ENCODE measurements around the gene TP53.
A peak's percentile ranks its signal among the peaks of the same experiment; 100 is the strongest.
"Not testable (repeated sequence)": the region's sequence is repeated elsewhere in the genome, so short reads cannot be mapped to it uniquely, and the experiment has no call there.

Gene TP53

DNA sequence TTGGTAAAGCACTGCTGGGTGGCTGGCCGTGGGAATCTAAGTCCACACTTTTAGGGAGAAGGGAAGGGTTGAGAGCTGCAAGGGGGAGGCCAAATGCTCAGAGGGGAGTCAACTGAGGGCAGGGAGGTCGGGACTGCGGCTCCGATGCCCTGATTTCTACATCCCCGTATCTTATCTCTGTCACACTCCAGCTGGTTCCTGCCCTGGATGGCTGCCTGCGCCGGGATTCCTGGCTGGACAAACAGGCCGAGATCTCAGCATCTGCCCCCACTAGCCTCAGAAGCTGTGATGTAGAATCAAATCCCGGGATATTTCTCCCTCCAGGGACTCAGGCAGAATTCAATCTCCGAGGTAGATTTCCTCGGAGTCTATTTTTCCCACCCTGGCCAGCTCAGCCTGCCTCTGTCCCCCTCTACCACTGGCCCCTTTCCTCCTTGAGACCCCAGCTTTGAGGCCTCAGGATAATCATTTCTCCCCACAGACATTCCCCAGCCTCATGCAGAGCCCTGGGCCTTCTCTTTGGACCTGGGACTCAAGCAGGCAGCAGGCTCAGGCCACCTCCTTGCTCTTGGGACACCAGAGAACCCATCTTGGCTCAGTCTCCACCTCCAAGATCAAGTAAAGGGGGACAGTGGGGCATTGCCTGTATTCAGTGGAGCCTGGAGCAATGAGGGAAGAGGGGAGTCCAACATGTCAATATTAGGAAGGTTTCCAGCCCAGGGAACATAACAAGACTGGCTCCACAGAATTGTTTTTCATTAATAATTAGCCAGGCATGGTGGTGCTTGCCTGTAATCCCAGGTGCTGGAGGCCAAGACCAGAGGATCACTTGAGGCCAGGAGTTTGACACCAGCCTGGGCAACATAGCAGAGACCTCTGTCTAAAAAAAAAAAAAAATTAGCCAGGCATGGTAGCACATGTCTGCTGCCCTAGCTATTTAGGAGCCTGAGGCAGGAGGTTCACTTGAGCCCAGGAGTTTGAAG, 55.6 kb downstream of the TP53 start:
- no peak for DNase-seq (ENCODE audit: low read depth)

DNA sequence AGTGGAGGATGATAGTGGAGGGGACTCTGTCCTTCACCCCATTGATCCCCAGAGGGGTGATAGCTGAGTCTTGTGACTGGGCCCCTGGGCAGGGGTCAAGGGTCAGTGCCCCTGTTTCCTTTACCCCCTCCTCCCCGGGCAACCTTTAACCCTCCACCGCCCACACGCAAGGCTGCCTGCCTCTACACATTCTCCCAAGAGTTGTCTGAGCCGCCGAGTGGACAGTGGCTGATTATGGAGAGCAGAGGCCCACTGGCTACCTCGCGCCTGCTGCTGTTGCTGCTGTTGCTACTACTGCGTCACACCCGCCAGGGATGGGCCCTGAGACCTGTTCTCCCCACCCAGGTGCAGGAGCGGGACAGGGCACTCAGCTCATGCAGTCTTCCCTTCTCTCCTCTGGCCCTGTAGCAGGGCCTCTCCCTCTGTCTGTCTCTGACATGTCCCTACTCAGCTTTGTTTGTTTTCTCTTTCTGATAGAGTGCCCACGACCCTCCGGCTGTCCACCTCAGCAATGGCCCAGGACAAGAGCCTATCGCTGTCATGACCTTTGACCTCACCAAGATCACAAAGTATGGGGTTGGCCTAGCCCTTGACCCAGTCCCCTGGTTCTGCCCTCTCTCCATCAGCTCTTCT, 57.2 kb downstream of the TP53 start, which contains the start of gene SHBG:
TSS of gene SHBG (plus strand) at position 197 of the 633 bp plus-strand sequence. CDS start at position 235, 38 bp downstream.
- no peak for DNase-seq (ENCODE audit: low read depth)

GRCh38 chr17:7627250-7628121, 59.8 kb downstream of the TP53 start, which contains the start of gene SAT2:
SAT2 (minus strand) TSS chr17:7627821; CDS start chr17:7627635, 186 bp downstream.
- DNase-seq (ENCODE audit: low read depth), result peak; percentile 81

DNA sequence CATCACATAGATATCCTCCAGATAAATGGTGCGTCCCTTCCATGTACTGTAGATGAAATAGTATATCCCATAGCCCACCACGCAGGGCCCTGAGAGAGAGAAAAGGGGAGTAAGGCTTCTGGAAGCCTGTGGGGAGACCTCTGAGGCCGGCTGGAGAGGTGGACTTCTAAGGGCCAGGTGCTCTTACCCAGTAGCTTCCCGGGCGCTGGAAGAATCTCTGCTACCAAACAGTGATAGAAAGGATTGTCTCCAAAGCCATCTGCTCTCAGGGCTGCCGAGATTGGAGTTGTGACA, 60.4 kb downstream of the TP53 start:
- DNase-seq (ENCODE audit: low read depth), result no peak

DNA sequence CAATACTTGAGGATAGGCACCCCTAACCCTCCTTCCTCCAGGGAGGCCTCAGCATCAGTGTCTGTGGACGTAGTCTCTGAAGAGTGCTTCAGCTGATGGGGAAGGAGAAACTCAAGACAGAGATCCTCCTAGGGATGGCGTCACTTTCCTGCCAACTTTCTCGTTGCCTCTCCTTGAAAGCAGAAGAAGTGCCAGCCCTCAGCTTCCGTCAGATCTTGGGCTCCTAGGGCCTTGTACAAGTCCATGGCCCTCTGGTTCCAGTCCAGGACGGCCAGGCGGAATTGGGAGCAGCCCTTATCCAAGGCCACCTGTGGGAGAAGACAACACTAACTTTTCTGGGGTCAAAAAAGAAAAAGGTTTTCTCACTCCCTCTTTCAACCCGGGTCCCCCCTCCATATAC, 61.0 kb downstream of the TP53 start:
- DNase-seq (ENCODE audit: low read depth), result no peak

DNA sequence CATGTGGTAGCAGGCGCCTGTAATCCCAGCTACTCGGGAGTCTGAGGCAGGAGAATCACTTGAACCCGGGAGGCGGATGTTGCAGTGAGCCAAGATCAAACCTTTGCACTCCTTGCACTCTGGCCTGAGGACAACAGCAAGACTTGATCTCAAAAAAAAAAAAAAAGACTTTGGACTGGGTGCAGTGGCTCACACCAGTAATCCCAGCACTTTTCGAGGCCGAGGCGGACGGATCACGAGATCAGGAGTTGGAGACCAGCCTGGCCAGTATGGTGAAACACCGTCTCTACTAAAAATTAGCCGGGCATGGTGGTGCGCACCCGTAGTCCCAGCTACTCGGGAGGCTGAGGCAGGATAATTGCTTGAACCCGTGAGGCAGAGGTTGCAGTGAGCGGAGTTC, 61.5 kb downstream of the TP53 start:
- DNase-seq (ENCODE audit: low read depth), result not testable (repeated sequence)

GRCh38 chr17:7623661-7624060, 63.6 kb downstream of the TP53 start:
- no peak for DNase-seq (ENCODE audit: low read depth)

DNA sequence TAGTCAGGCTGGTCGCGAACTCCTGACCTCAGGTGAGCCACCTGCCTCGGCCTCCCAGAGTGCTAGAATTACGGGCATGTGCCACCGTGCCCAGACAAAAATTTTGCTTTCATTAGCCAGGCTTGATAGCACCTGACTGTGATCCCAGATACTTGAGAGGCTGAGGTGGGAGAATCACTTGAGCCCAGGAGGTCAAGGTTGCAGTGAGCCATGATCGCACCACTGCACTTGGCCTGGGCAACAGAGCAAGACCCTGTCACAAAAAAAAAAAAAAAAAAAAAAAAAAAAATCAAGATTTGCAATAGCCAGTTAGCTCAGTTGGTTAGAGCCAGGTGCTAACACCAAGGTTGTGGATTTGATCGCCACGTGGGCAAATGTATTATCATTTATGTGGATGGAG, 66.5 kb downstream of the TP53 start:
- no peak for DNase-seq (ENCODE audit: low read depth)

DNA sequence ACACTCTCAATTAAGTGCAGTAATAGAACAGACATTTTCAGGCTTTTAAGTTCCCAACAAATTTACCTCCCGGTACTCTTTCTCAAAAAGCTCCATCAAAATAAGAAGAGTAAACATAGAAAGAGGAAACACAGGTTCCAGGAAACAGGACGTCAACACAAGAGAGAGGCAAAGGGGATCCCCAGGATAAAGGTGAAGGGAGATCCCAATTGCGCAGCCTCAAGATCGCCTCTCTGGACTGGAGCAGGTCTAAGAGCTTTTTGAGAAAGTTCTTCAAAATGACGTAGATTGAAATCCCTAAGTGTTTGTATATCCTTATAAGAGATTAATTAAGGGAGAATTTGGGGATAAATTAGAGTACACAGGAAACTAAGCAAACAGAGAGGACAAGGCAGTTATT, 68.7 kb downstream of the TP53 start:
- no peak for DNase-seq (ENCODE audit: low read depth)

All from T-helper 22 cell (primary cell).